Activated effector memory CD4-positive, alpha-beta T cell treated with Interleukin-2 at 50 U/mL for 16 hours (primary cell): Measurements from ENCODE around the gene INTS4.
A peak's percentile ranks its signal among the peaks of the same experiment; 100 is the strongest.
"Not testable (repeated sequence)": the region's sequence is repeated elsewhere in the genome, so short reads cannot be mapped to it uniquely, and the experiment has no call there.

Experiments
- DNase-seq: peaks from one replicate; pipeline ENCODE4 v3.0.0-alpha.2; 2020

Gene INTS4

GRCh38 chr11:78022397-78023396 is 28.2 kb upstream of the INTS4 start, which contains the start of gene KCTD14:
TSS of gene KCTD14 (minus strand) at chr11:78023276. CDS start at chr11:78023249, 27 bp downstream.
- no peak for DNase-seq

- no peak for DNase-seq
These were observed 27.1 kb upstream of the INTS4 start for GRCh38 chr11:78021611-78022010.

GRCh38 chr11:78020246-78020645 is 25.8 kb upstream of the INTS4 start:
- DNase-seq = no peak

GRCh38 chr11:78019808-78020207 is 25.3 kb upstream of the INTS4 start:
- no peak for DNase-seq

GRCh38 chr11:78015878-78016277 is 21.4 kb upstream of the INTS4 start:
- no peak for DNase-seq

- not testable (repeated sequence) for DNase-seq
These were observed 20.6 kb upstream of the INTS4 start for GRCh38 chr11:78014937-78015520.

- no peak for DNase-seq
These were observed 16.8 kb upstream of the INTS4 start for GRCh38 chr11:78011301-78011700.

GRCh38 chr11:78010755-78011154 is 16.3 kb upstream of the INTS4 start:
- no peak for DNase-seq

GRCh38 chr11:78010304-78010703 is 15.8 kb upstream of the INTS4 start:
- no peak for DNase-seq

GRCh38 chr11:78009062-78009461 is 14.6 kb upstream of the INTS4 start:
- DNase-seq = no peak

GRCh38 chr11:78000193-78000592 is 5.7 kb upstream of the INTS4 start:
- peak; percentile 5 for DNase-seq

- DNase-seq = no peak
These were observed 5.1 kb upstream of the INTS4 start for GRCh38 chr11:77999446-78000030.

GRCh38 chr11:77993902-77994301 is 566 bp downstream of the INTS4 start:
- no peak for DNase-seq

- DNase-seq = no peak
These were observed 3.5 kb downstream of the INTS4 start for GRCh38 chr11:77990981-77991380.

GRCh38 chr11:77986456-77986855 is 8.0 kb downstream of the INTS4 start:
- not testable (repeated sequence) for DNase-seq

- no peak for DNase-seq
These were observed 13.0 kb downstream of the INTS4 start for GRCh38 chr11:77981346-77981947.

GRCh38 chr11:77968337-77968736 is 26.1 kb downstream of the INTS4 start:
- DNase-seq = no peak

GRCh38 chr11:77967753-77968152 is 26.7 kb downstream of the INTS4 start:
- DNase-seq = no peak

- no peak for DNase-seq
These were observed 27.3 kb downstream of the INTS4 start for GRCh38 chr11:77967121-77967520.

GRCh38 chr11:77966338-77966737 is 28.1 kb downstream of the INTS4 start:
- DNase-seq = no peak

- no peak for DNase-seq
These were observed 35.0 kb downstream of the INTS4 start for GRCh38 chr11:77959434-77959833.

GRCh38 chr11:77958583-77959177 is 35.8 kb downstream of the INTS4 start:
- not testable (repeated sequence) for DNase-seq

GRCh38 chr11:77943296-77943695 is 51.2 kb downstream of the INTS4 start:
- not testable (repeated sequence) for DNase-seq
